ENCODE data around the gene ICAM1. TPM values are rescaled to one million over a fixed set of nuclear protein-coding genes. Genes with fewer than 3 reads are reported as not detected.
"Not testable (repeated sequence)": the region's sequence is repeated elsewhere in the genome, so short reads cannot be mapped to it uniquely, and the experiment has no call there.

ICAM1 gene
- total RNA-seq, 1 donor from 2014 or later: 245 TPM

GRCh38 chr19:10230173-10230860 lies 40.6 kb upstream of the ICAM1 start:
- ATAC-seq (peak; percentile 29), DNase-seq (peak; percentile 82)
- H3K4me1 ChIP-seq: peaks cover 42% of the 10 kb centered on the region
- H3K9me3 ChIP-seq: no peaks in the 10 kb centered on the region
- H3K4me3 ChIP-seq: peak overlapping the region; percentile 96
- no peaks in the 10 kb centered on the region for H3K27me3 ChIP-seq
- TF ChIP-seq CTCF (IDR thresholded peaks at IDR 0.05): no peak
- H3K27ac ChIP-seq: peak overlapping the region; percentile 94
- intact Hi-C loops (cut with DNase I): no loop called here
- no peaks in the 10 kb centered on the region for H3K36me3 ChIP-seq

- no peak for TF ChIP-seq CTCF (IDR thresholded peaks at IDR 0.05)
- intact Hi-C loops (cut with DNase I): no loop called here
- Histone ChIP-seq H3K27me3 (no peaks in the 10 kb centered on the region), H3K27ac (peak within 1 kb of the TSS; percentile 94), H3K4me1 (peaks cover 44% of the 10 kb centered on the region), H3K9me3 (no peaks in the 10 kb centered on the region), H3K4me3 (peak within 1 kb of the TSS; percentile 96), H3K36me3 (no peaks in the 10 kb centered on the region)
- DNase-seq (peak; percentile 91), ATAC-seq (peak; percentile 88)
Measured at GRCh38 chr19:10230861-10231611, 39.9 kb upstream of the ICAM1 start, which contains the start of gene S1PR2. TSS of gene S1PR2 (minus strand) at chr19:10231331. CDS start at chr19:10224905, 6,426 bp downstream.

- intact Hi-C loops (cut with DNase I): no loop called here
- DNase-seq: no peak
- H3K4me3 ChIP-seq: peak overlapping the region; percentile 96
- H3K27ac ChIP-seq: peak overlapping the region; percentile 94
- no peaks in the 10 kb centered on the region for H3K36me3 ChIP-seq
- peaks cover 45% of the 10 kb centered on the region for H3K4me1 ChIP-seq
- no peaks in the 10 kb centered on the region for H3K27me3 ChIP-seq
- no peak for TF ChIP-seq CTCF (IDR thresholded peaks at IDR 0.05)
- ATAC-seq: no peak
- no peaks in the 10 kb centered on the region for H3K9me3 ChIP-seq
Measured at GRCh38 chr19:10231612-10232228, 39.2 kb upstream of the ICAM1 start.

GRCh38 chr19:10233946-10234345 lies 37.0 kb upstream of the ICAM1 start:
- intact Hi-C loops (cut with DNase I): no loop called here
- Histone ChIP-seq H3K4me3 (no peak overlapping the region), H3K27ac (no peak overlapping the region), H3K4me1 (peaks cover 45% of the 10 kb centered on the region), H3K36me3 (no peaks in the 10 kb centered on the region), H3K9me3 (no peaks in the 10 kb centered on the region), H3K27me3 (no peaks in the 10 kb centered on the region)
- TF ChIP-seq CTCF (IDR thresholded peaks at IDR 0.05): no peak
- DNase-seq: no peak
- ATAC-seq: no peak

GRCh38 chr19:10235003-10235402 lies 35.9 kb upstream of the ICAM1 start:
- no peaks in the 10 kb centered on the region for H3K36me3 ChIP-seq
- DNase-seq (no peak), ATAC-seq (no peak)
- no peak overlapping the region for H3K4me3 ChIP-seq
- no peak for TF ChIP-seq CTCF (IDR thresholded peaks at IDR 0.05)
- H3K9me3 ChIP-seq: no peaks in the 10 kb centered on the region
- H3K27ac ChIP-seq: peak overlapping the region; percentile 30
- H3K27me3 ChIP-seq: no peaks in the 10 kb centered on the region
- intact Hi-C loops (cut with DNase I): no loop called here
- peaks cover 34% of the 10 kb centered on the region for H3K4me1 ChIP-seq

GRCh38 chr19:10235409-10235808 lies 35.5 kb upstream of the ICAM1 start:
- intact Hi-C loops (cut with DNase I); DNase-seq; H3K9me3 ChIP-seq; H3K27me3 ChIP-seq; H3K4me3 ChIP-seq; ATAC-seq; H3K36me3 ChIP-seq: not testable (repeated sequence)
- Histone ChIP-seq H3K27ac (peak overlapping the region; percentile 83), H3K4me1 (peaks cover 33% of the 10 kb centered on the region)
